ENCODE data around the gene XYLT2. TPM values are rescaled to one million over a fixed set of nuclear protein-coding genes. Genes with fewer than 3 reads are reported as not detected.

Gene XYLT2
- total and polyA plus RNA-seq, 9 of the 15 experiments (the other 6 are each of a cell fraction or from before 2014, with no cell fraction given), result 0.63 to 9.1 (median 4.3) TPM

GRCh38 chr17:50397111-50397918 lies 51.4 kb downstream of the XYLT2 start, which contains the start of gene LRRC59 (continued):
- TF ChIP-seq MNT (conservative IDR thresholded peaks at IDR 0.05), result peak; percentile 77 to 92
- TF ChIP-seq PRDM10 (IDR thresholded peaks at IDR 0.05; ENCODE audit: partially characterized antibody), result peak; percentile 25
- peak; percentile 67; the same call in 1 of the 2 replicates for TF ChIP-seq KLF13 (tag; IDR thresholded peaks at IDR 0.05; ENCODE audit: borderline replicate concordance, low read depth)
- TF ChIP-seq PRPF4 (IDR thresholded peaks at IDR 0.05; ENCODE audit: insufficient read depth, low read depth, low read length, poor library complexity, severe bottlenecking), result peak; percentile 59
- peak; percentile 89 for TF ChIP-seq ZNF511 (CRISPR knock-in tag; IDR thresholded peaks at IDR 0.05)
- peak; percentile 81 to 97; a peak in 3 of 4 replicates for TF ChIP-seq HDAC1 (IDR thresholded peaks at IDR 0.05)
- peak; percentile 50; the same call in 1 of the 2 replicates for TF ChIP-seq STAT5A (IDR thresholded peaks at IDR 0.05; ENCODE audit: borderline replicate concordance, low read length)
- peak in 1 of 2 experiments; percentile 32; a peak in 1 of 4 replicates for TF ChIP-seq SIX5 (IDR thresholded peaks at IDR 0.05; ENCODE audit: borderline replicate concordance in 1 of 2, insufficient read depth in 1 of 2, low read depth in 1 of 2, low read length in 2 of 2)
- peak; percentile 89 for TF ChIP-seq L3MBTL2 (IDR thresholded peaks at IDR 0.05)
- peak; percentile 54; the same call in 1 of the 2 replicates for TF ChIP-seq SMAD3 (CRISPR knock-in tag; conservative IDR thresholded peaks at IDR 0.05)
- TF ChIP-seq BCOR (IDR thresholded peaks at IDR 0.05), result peak; percentile 23; the same call in 1 of the 2 replicates
- peak; percentile 82 for TF ChIP-seq SOX6 (IDR thresholded peaks at IDR 0.05)
- TF ChIP-seq SP1 (CRISPR knock-in tag; IDR thresholded peaks at IDR 0.05), result peak; percentile 97
- TF ChIP-seq ILF3 (IDR thresholded peaks at IDR 0.05; ENCODE audit: borderline replicate concordance), result peak; percentile 83; the same call in 1 of the 2 replicates
- peak; percentile 98 for TF ChIP-seq ELF1 (tag; IDR thresholded peaks at IDR 0.05)
- peak; percentile 81 for TF ChIP-seq RNF2 (IDR thresholded peaks at IDR 0.05)
- no peak for TF ChIP-seq BRD9 (IDR thresholded peaks at IDR 0.05; ENCODE audit: low read depth, partially characterized antibody)
- no peak for TF ChIP-seq MITF (IDR thresholded peaks at IDR 0.05)
- TF ChIP-seq SRSF3 (IDR thresholded peaks at IDR 0.05; ENCODE audit: insufficient read depth, low read length), result 0 out of 2 replicates have a peak, but pooled peaks have one; percentile 62
- peak; percentile 58; the same call in 1 of the 2 replicates for TF ChIP-seq ZKSCAN1 (IDR thresholded peaks at IDR 0.05; ENCODE audit: low read depth, low read length)

Measured in K562 (cell line).